ENCODE measurements around the gene ZNF423.

- TF ChIP-seq CTCF (IDR thresholded peaks at IDR 0.05) (no peak), POLR2AphosphoS5 (IDR thresholded peaks at IDR 0.05; ENCODE audit: low read depth, low read length) (no peak), SIN3A (IDR thresholded peaks at IDR 0.05; ENCODE audit: borderline replicate concordance, insufficient read depth, low read depth, low read length) (no peak), TCF7L2 (IDR thresholded peaks at IDR 0.05; ENCODE audit: low read depth, low read length) (no peak)
- TF ChIP-seq, protein P1, sequence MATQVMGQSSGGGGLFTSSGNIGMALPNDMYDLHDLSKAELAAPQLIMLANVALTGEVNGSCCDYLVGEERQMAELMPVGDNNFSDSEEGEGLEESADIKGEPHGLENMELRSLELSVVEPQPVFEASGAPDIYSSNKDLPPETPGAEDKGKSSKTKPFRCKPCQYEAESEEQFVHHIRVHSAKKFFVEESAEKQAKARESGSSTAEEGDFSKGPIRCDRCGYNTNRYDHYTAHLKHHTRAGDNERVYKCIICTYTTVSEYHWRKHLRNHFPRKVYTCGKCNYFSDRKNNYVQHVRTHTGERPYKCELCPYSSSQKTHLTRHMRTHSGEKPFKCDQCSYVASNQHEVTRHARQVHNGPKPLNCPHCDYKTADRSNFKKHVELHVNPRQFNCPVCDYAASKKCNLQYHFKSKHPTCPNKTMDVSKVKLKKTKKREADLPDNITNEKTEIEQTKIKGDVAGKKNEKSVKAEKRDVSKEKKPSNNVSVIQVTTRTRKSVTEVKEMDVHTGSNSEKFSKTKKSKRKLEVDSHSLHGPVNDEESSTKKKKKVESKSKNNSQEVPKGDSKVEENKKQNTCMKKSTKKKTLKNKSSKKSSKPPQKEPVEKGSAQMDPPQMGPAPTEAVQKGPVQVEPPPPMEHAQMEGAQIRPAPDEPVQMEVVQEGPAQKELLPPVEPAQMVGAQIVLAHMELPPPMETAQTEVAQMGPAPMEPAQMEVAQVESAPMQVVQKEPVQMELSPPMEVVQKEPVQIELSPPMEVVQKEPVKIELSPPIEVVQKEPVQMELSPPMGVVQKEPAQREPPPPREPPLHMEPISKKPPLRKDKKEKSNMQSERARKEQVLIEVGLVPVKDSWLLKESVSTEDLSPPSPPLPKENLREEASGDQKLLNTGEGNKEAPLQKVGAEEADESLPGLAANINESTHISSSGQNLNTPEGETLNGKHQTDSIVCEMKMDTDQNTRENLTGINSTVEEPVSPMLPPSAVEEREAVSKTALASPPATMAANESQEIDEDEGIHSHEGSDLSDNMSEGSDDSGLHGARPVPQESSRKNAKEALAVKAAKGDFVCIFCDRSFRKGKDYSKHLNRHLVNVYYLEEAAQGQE (IDR thresholded peaks at IDR 0.05; ENCODE audit: insufficient read depth in 1 of 2, low read depth in 2 of 2, low read length in 1 of 2) = no peak
Measured at GRCh38 chr16:49620158-49620868, 235.6 kb downstream of the ZNF423 start.
